Measurements from ENCODE around the gene TP53RK.

Gene TP53RK

DNA sequence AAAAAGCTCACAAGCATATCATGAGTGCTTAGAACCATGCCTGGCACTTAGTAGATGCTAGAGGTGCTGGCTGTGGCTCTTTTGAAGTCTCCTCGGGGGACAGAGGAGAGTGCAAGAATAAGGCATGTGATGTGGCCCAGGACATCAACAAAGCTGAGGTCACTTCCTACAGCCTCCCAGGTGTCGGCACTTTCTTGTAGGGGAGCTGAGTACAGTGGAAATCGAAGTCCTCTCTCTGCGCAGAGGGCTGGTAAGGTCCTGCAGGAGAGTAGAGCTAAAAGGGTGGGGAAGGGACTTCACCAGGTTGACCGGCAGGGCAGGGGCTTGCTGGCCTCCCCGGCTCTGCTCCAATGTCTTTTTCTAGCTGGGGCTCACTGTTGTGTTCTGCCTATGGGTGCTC is 49.2 kb downstream of the TP53RK start:
- no peaks in the 10 kb centered on the region for H3K36me3 ChIP-seq
- TF ChIP-seq, protein P1, sequence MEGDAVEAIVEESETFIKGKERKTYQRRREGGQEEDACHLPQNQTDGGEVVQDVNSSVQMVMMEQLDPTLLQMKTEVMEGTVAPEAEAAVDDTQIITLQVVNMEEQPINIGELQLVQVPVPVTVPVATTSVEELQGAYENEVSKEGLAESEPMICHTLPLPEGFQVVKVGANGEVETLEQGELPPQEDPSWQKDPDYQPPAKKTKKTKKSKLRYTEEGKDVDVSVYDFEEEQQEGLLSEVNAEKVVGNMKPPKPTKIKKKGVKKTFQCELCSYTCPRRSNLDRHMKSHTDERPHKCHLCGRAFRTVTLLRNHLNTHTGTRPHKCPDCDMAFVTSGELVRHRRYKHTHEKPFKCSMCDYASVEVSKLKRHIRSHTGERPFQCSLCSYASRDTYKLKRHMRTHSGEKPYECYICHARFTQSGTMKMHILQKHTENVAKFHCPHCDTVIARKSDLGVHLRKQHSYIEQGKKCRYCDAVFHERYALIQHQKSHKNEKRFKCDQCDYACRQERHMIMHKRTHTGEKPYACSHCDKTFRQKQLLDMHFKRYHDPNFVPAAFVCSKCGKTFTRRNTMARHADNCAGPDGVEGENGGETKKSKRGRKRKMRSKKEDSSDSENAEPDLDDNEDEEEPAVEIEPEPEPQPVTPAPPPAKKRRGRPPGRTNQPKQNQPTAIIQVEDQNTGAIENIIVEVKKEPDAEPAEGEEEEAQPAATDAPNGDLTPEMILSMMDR (IDR thresholded peaks at IDR 0.05; ENCODE audit: low read depth, low read length): no peak
- no peak for DNase-seq
- no peak overlapping the region for H3K4me3 ChIP-seq (ENCODE audit: low read depth, low read length)
- H3K9me3 ChIP-seq: no peaks in the 10 kb centered on the region
- peaks cover 3% of the 10 kb centered on the region for H3K27me3 ChIP-seq
- no peaks in the 10 kb centered on the region for H3K4me1 ChIP-seq

DNA sequence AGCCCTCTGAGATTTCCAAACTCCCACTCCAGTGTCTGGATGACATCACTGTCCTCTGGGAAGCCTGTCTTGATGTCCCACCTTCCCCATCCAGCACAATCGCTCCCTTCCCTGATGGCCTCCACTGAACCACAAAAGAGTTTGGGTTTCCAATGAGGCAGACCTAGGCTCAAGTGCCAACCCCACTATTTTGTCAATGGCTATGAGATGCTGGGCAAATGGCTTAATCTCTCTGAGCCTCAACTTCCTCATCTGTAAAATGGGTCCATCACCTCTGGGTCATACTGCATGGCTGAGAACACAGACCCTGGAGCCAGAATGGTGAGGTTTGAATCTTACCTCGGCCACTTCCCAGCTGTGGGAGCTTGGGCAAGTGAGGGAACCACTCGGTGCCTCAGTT is 49.7 kb downstream of the TP53RK start:
- no peak overlapping the region for H3K4me3 ChIP-seq (ENCODE audit: low read depth, low read length)
- no peak for DNase-seq
- no peaks in the 10 kb centered on the region for H3K9me3 ChIP-seq
- H3K36me3 ChIP-seq: no peaks in the 10 kb centered on the region
- TF ChIP-seq, protein P1 (IDR thresholded peaks at IDR 0.05; ENCODE audit: low read depth, low read length): no peak
- H3K27me3 ChIP-seq: peaks cover 3% of the 10 kb centered on the region
- H3K4me1 ChIP-seq: no peaks in the 10 kb centered on the region

DNA sequence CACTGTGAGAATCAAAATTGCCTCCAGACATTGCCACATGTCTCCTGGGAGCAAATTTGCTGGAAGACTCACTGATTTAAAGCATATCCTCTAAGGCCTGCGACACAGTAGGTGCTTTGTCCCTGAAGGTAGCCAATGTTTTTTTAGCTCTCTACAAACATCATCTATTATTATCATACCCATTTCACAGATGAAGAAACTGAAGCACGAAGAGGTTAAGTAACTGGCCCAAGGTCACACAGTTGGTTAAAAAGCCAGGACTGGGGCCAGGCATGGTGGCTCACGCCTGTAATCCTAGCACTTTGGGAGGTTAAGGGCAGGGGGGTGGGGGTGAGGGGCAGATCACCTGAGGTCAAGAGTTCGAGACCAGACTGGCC is 50.4 kb downstream of the TP53RK start:
- Histone ChIP-seq H3K36me3 (no peaks in the 10 kb centered on the region), H3K4me1 (no peaks in the 10 kb centered on the region), H3K9me3 (no peaks in the 10 kb centered on the region), H3K4me3 (ENCODE audit: low read depth, low read length) (no peak overlapping the region), H3K27me3 (peaks cover 3% of the 10 kb centered on the region; the same call in 1 of the 2 replicates)
- TF ChIP-seq, protein P1 (IDR thresholded peaks at IDR 0.05; ENCODE audit: low read depth, low read length): no peak
- no peak for DNase-seq

DNA sequence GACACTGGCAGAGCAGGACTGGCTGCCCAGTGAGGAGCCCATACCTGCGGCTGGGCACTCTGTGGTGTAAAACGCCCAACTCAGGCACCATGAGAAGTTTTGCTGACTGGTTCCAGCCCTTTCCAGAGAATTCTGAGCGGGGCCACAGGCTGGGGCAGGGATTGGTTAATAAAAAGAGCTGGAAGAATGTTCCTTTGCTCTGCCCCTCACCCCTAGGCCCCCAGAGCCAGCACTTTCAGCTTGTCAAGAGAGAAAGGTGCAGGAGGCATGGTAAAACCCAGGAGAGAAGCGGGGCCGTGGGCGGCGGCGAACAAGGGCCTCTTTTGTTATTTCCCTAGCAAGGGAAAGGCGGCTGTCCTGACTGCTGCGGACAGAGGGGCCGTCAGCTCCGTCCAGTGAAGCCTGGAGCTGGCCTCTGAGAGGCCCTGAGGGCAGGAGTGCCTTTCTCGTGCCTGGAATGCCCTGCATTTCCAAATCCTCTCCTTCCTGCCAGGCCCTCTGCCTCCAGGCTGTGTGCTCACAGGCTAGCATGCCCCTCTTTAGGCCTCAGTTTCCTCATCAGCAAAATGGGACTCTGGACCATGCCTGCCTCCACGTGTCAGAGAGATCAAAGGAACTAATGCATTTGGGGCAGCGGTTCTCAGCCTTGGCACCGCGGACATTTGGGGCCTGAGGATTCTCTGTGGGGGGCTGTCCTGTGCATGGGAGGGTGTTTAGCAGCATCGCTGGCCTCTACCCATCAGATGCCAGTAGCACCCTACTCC is 50.9 kb downstream of the TP53RK start:
- Histone ChIP-seq H3K4me3 (ENCODE audit: low read depth, low read length) (no peak overlapping the region), H3K27me3 (peaks cover 2% of the 10 kb centered on the region; the same call in 1 of the 2 replicates), H3K9me3 (no peaks in the 10 kb centered on the region), H3K36me3 (no peaks in the 10 kb centered on the region), H3K4me1 (no peaks in the 10 kb centered on the region)
- TF ChIP-seq, protein P1 (IDR thresholded peaks at IDR 0.05; ENCODE audit: low read depth, low read length): no peak
- no peak for DNase-seq

DNA sequence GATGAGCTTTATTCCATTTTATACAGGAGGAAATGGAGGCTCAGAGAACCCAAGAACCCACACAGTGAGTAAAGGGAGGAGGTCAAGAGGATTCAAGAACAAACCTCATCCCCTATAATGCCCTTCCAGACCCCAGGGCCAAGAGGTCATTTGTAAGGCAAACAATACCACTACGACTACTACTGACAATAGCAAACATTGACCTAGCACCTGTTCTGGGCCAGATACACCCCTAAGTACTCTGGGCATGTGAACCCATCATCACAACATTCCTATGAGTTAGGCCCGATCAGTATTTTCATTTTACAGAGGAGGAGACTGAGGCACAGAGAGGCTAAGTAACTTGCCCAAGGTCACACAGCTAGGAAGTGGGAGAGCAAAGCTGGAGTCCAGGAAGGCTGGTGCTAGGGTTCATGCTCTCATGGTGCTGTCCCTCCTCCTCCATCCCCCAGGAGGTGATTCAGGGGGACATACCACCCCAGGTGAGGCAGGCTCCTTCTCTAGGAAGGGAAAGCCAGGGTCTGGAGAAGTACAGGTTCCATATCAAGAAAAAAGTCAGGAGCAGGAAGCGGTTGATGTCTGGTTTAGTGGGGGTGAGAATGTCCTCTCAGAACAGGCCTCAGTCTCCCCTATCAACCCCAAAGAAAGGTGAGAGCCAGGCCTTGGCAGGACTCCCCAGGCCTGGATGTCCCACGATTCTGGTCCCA is 51.7 kb downstream of the TP53RK start:
- H3K9me3 ChIP-seq: no peaks in the 10 kb centered on the region
- DNase-seq: no peak
- TF ChIP-seq, protein P1 (IDR thresholded peaks at IDR 0.05; ENCODE audit: low read depth, low read length): no peak
- no peak overlapping the region for H3K4me3 ChIP-seq (ENCODE audit: low read depth, low read length)
- no peaks in the 10 kb centered on the region for H3K4me1 ChIP-seq
- no peaks in the 10 kb centered on the region for H3K36me3 ChIP-seq
- no peaks in the 10 kb centered on the region for H3K27me3 ChIP-seq

DNA sequence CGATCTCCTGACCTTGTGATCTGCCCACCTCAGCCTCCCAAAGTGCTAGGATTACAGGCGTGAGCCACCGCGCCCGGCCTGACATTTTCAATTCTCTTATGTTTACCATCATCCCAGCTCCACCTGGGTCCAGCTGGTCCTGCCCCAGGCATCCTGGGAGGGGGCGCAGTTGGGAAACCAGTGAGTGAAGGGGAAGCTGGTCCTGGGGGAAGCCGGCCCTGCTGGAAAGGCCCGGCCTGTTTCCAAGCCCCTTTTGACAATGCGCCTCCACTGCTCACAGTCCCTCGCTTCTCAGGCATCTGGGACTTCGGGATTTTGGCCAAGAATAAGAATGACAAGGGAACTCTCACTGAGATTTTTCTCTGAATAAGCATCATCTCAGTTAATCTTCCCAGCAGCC is 52.2 kb downstream of the TP53RK start:
- H3K9me3 ChIP-seq: no peaks in the 10 kb centered on the region
- TF ChIP-seq, protein P1 (IDR thresholded peaks at IDR 0.05; ENCODE audit: low read depth, low read length): no peak
- DNase-seq: no peak
- no peaks in the 10 kb centered on the region for H3K4me1 ChIP-seq
- H3K36me3 ChIP-seq: no peaks in the 10 kb centered on the region
- H3K4me3 ChIP-seq (ENCODE audit: low read depth, low read length): no peak overlapping the region
- H3K27me3 ChIP-seq: no peaks in the 10 kb centered on the region
